ENCODE measurements around the gene BTF3. TPM values are rescaled to one million over a fixed set of nuclear protein-coding genes. Genes with fewer than 3 reads are reported as not detected.

The BTF3 gene
- polyA plus RNA-seq, 10 donors, result 1,053 to 1,550 (median 1,226) TPM

Other genes starting within 250 kb of the BTF3 start
- 1 to 10 TPM in 7 of 10 donors, under 1 TPM in 3; 0.54 to 1.8 (median 1.3) TPM for gene FOXD1, start 49.7 kb upstream of the BTF3 start, polyA plus RNA-seq (ENCODE audit: insufficient read length in 10 of 10)
- 10 to 100 TPM; 19.3 to 35.4 (median 24.6) TPM for gene ANKRA2, start 67.2 kb downstream of the BTF3 start, polyA plus RNA-seq (ENCODE audit: insufficient read length in 10 of 10)
- gene UTP15, start 67.3 kb downstream of the BTF3 start, polyA plus RNA-seq (ENCODE audit: insufficient read length in 10 of 10), result 10 to 100 TPM in 9 of 10 donors, 1 to 10 TPM in 1; 9.2 to 16.0 (median 12.2) TPM
- 1 to 10 TPM; 2.3 to 5.8 (median 4.0) TPM for gene ARHGEF28, start 127.8 kb downstream of the BTF3 start, polyA plus RNA-seq (ENCODE audit: insufficient read length in 10 of 10)